Measurements from ENCODE around the gene FAM162A.

The FAM162A gene

DNA sequence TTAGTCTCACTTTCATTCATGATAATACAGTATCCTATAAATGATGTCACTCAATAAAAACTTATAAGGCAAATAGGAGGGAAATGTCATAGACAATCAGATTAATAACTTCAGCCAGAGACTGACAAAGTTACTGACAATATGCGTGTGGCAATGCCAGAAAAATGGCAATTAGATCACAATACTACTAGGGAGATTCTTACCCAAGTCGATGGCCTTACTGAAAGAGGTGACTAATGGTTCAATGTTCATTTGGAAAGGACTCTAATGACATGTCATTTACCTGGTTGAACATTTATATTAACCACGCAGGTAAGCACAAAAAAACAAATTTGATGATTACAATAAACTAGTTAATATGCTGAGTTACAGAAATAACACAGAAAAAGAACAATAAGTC is 77.8 kb downstream of the FAM162A start:
- H2AFZ ChIP-seq (ENCODE audit: low read depth, low read length): no peak overlapping the region
- no peaks in the 10 kb centered on the region for H4K20me1 ChIP-seq (ENCODE audit: insufficient read depth, low read length)
- H3K9me3 ChIP-seq (ENCODE audit: insufficient read depth, low read length): no peaks in the 10 kb centered on the region
- H3K27me3 ChIP-seq (ENCODE audit: low read depth, low read length): no peaks in the 10 kb centered on the region
- H3K4me2 ChIP-seq (ENCODE audit: low read length): no peak overlapping the region
- no peak overlapping the region for H3K27ac ChIP-seq (ENCODE audit: low read length)
- TF ChIP-seq EZH2phosphoT487 (IDR thresholded peaks at IDR 0.05; ENCODE audit: low read depth): no peak
- TF ChIP-seq, protein P1, sequence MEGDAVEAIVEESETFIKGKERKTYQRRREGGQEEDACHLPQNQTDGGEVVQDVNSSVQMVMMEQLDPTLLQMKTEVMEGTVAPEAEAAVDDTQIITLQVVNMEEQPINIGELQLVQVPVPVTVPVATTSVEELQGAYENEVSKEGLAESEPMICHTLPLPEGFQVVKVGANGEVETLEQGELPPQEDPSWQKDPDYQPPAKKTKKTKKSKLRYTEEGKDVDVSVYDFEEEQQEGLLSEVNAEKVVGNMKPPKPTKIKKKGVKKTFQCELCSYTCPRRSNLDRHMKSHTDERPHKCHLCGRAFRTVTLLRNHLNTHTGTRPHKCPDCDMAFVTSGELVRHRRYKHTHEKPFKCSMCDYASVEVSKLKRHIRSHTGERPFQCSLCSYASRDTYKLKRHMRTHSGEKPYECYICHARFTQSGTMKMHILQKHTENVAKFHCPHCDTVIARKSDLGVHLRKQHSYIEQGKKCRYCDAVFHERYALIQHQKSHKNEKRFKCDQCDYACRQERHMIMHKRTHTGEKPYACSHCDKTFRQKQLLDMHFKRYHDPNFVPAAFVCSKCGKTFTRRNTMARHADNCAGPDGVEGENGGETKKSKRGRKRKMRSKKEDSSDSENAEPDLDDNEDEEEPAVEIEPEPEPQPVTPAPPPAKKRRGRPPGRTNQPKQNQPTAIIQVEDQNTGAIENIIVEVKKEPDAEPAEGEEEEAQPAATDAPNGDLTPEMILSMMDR (IDR thresholded peaks at IDR 0.05; ENCODE audit: low read depth, low read length): no peak
- no peak overlapping the region for H3K4me3 ChIP-seq (ENCODE audit: low read length)
- H3K9ac ChIP-seq (ENCODE audit: low read length): no peak overlapping the region
- peaks cover 3% of the 10 kb centered on the region; the same call in 1 of the 2 replicates for H3K79me2 ChIP-seq (ENCODE audit: low read length)
- peaks cover 14% of the 10 kb centered on the region for H3K4me1 ChIP-seq (ENCODE audit: low read length)
- H3K36me3 ChIP-seq (replicated peaks; ENCODE audit: low read depth, low read length): peaks cover 32% of the 10 kb centered on the region
